ENCODE results near the gene CHP2.
"Not testable (repeated sequence)": the region's sequence is repeated elsewhere in the genome, so short reads cannot be mapped to it uniquely, and the experiment has no call there.

CHP2 gene

GRCh38 chr16:23729503-23730424 is 25.1 kb upstream of the CHP2 start:
- no peak for TF ChIP-seq CTCF (IDR thresholded peaks at IDR 0.05; ENCODE audit: extremely low read depth, missing control alignments)
- no peak for DNase-seq (ENCODE audit: low spot score)

GRCh38 chr16:23734176-23734893 is 20.5 kb upstream of the CHP2 start:
- DNase-seq (ENCODE audit: low spot score) = no peak
- TF ChIP-seq CTCF (IDR thresholded peaks at IDR 0.05; ENCODE audit: extremely low read depth, missing control alignments) = no peak

GRCh38 chr16:23737423-23738028 is 17.3 kb upstream of the CHP2 start:
- DNase-seq (ENCODE audit: low spot score) = not testable (repeated sequence)

- DNase-seq (ENCODE audit: low spot score) = no peak
- no peak for TF ChIP-seq CTCF (IDR thresholded peaks at IDR 0.05; ENCODE audit: extremely low read depth, missing control alignments)
Measured at GRCh38 chr16:23739516-23739915, 15.3 kb upstream of the CHP2 start.

GRCh38 chr16:23741675-23742303 is 13.0 kb upstream of the CHP2 start:
- no peak for TF ChIP-seq CTCF (IDR thresholded peaks at IDR 0.05; ENCODE audit: extremely low read depth, missing control alignments)
- DNase-seq (ENCODE audit: low spot score) = no peak

- DNase-seq (ENCODE audit: low spot score) = no peak
- TF ChIP-seq CTCF (IDR thresholded peaks at IDR 0.05; ENCODE audit: extremely low read depth, missing control alignments) = no peak
Measured at GRCh38 chr16:23742766-23743165, 12.1 kb upstream of the CHP2 start.

- no peak for DNase-seq (ENCODE audit: low spot score)
- TF ChIP-seq CTCF (IDR thresholded peaks at IDR 0.05; ENCODE audit: extremely low read depth, missing control alignments) = no peak
Measured at GRCh38 chr16:23745263-23745662, 9.6 kb upstream of the CHP2 start.

All from GM20000 (cell line).